K562 (cell line): ENCODE measurements around the gene ERVH48-1. TPM values are rescaled to one million over a fixed set of nuclear protein-coding genes. Genes with fewer than 3 reads are reported as not detected.

Source experiments
- ATAC-seq: fragments of 200-7000 bp; cut with Tn5 transposase; 3 replicates; pipeline ENCODE4 v1.9.1; 2020; ENCODE audit warnings: moderate library complexity
- BruUV-seq: library from RNA; stranded (reverse); fragments of 400-500 nt; replicated peaks from 2 replicates; lab custom pipeline; 2021; lab: Mats Ljungman, UMichigan
- CTCF ChIA-PET: fragments of 300-600 bp; formaldehyde crosslinking; extraction: SDS; loops from one replicate; lab custom pipeline; 2021; ENCODE audit warnings: low intra/inter-chr PET ratio; lab: Yijun Ruan, JAX
- POLR2A ChIA-PET: fragments of 300-600, 350-650 bp; sonication (Branson Sonifier 250); formaldehyde crosslinking; extraction: SDS; loops from one replicate; lab custom pipeline; 2021; ENCODE audit warnings: antibody characterized with exemption, inconsistent platforms; lab: Yijun Ruan, JAX
- DNase-seq, 4 experiments: peaks; one replicate each; pipeline versions ENCODE4 v3.0.0 to v3.0.0-alpha.2; 2011 to 2018; ENCODE audit warnings: low spot score in 3 of 4, mixed read lengths in 3 of 4; ENCODE audit errors: extremely low read depth in 1 of 4
- FAIRE-seq: peaks from 2 replicates; lab custom pipeline; 2011; peaks lifted over from hg19 to GRCh38; lab: Jason Lieb, UNC
- H2AFZ ChIP-seq: 2 replicates; pipeline ENCODE4 v1.6.0; 2011; ENCODE audit warnings: low read depth, low read length, control low read depth, inconsistent platforms
- H3K27ac ChIP-seq: fragments of 200-600 bp; 3 replicates; pipeline ENCODE4 v1.8.0; 2011; ENCODE audit warnings: low read depth, mild to moderate bottlenecking, control low read depth, inconsistent platforms, low read length, moderate library complexity, mixed read lengths; ENCODE audit errors: extremely low read depth
- H3K27me3 ChIP-seq, 2 experiments: fragments of 300-600 bp in 1 of 2; 2 replicates in 1 of 2; 3 replicates in 1 of 2; pipeline versions ENCODE4 v1.6.0 to v1.8.0; 2011; ENCODE audit warnings: inconsistent platforms in 2 of 2, low read length in 2 of 2, mild to moderate bottlenecking in 1 of 2, mixed read lengths in 1 of 2, moderate library complexity in 1 of 2; ENCODE audit not compliant: control insufficient read depth in 2 of 2, insufficient read depth in 2 of 2
- H3K36me3 ChIP-seq: fragments of 300-600 bp; 3 replicates; pipeline ENCODE4 v1.8.0; 2011; ENCODE audit warnings: mild to moderate bottlenecking, low read length, inconsistent platforms; ENCODE audit not compliant: control insufficient read depth, insufficient read depth
- H3K4me1 ChIP-seq, 2 experiments: fragments of 200-600 bp in 1 of 2; replicated peaks in 1 of 2; 2 replicates in 1 of 2; 3 replicates in 1 of 2; pipeline versions ENCODE4 v1.5.1 to v1.8.0; 2011; ENCODE audit warnings: inconsistent platforms in 2 of 2, low read length in 2 of 2, mild to moderate bottlenecking in 1 of 2, mixed read lengths in 1 of 2, moderate library complexity in 1 of 2; ENCODE audit not compliant: control insufficient read depth in 2 of 2, insufficient read depth in 2 of 2
- H3K4me2 ChIP-seq: 2 replicates; pipeline ENCODE4 v1.6.1; 2011; ENCODE audit warnings: low read length, control low read depth, inconsistent platforms, mixed read lengths; ENCODE audit not compliant: insufficient read depth
- H3K4me3 ChIP-seq: fragments of 200-600 bp; sonication (generic), shearing (Covaris generic); 2 replicates; pipeline ENCODE4 v1.5.1; 2016; ENCODE audit warnings: control low read depth, inconsistent platforms
- H3K79me2 ChIP-seq: fragments of 200-600 bp; 3 replicates; pipeline ENCODE4 v1.8.0; 2011; ENCODE audit warnings: low read length, inconsistent platforms; ENCODE audit not compliant: control insufficient read depth, insufficient read depth
- H3K9ac ChIP-seq, 2 experiments: 2 replicates each; pipeline versions ENCODE4 v1.6.0 to v1.6.1; 2011; ENCODE audit warnings: low read depth in 2 of 2, low read length in 2 of 2, control low read depth in 1 of 2, inconsistent platforms in 1 of 2, mild to moderate bottlenecking in 1 of 2, mixed read lengths in 1 of 2; ENCODE audit not compliant: insufficient read depth in 1 of 2
- H3K9me1 ChIP-seq: one replicate; pipeline ENCODE4 v1.6.0; 2011; ENCODE audit warnings: inconsistent platforms, mild to moderate bottlenecking, low read length, moderate library complexity; ENCODE audit not compliant: control insufficient read depth, insufficient read depth
- H3K9me3 ChIP-seq: replicated peaks from 2 replicates; pipeline ENCODE4 v1.5.1; 2011; ENCODE audit warnings: low read depth, low read length, inconsistent platforms; ENCODE audit not compliant: control insufficient read depth, insufficient read depth
- H4K20me1 ChIP-seq: replicated peaks from 2 replicates; pipeline ENCODE4 v1.6.1; 2011; ENCODE audit warnings: low read length, inconsistent platforms, mixed read lengths; ENCODE audit not compliant: control insufficient read depth, insufficient read depth
- GTF2E2 ChIP-seq: fragments of 200-800 bp; sonication (Bioruptor generic); IDR thresholded peaks from 2 replicates; pipeline ENCODE4 v1.6.1; 2016; ENCODE audit warnings: missing genetic modification characterization, missing compliant biosample characterization
- NCOA6 ChIP-seq: fragments of 450-650 bp; IDR thresholded peaks from 2 replicates; pipeline ENCODE4 v1.6.1; 2017; ENCODE audit warnings: mild to moderate bottlenecking
- PCBP2 ChIP-seq: fragments of 200-400 bp; formaldehyde crosslinking; IDR thresholded peaks from 2 replicates; pipeline ENCODE4 v1.6.1; 2018; ENCODE audit warnings: low read length, low read depth, mild to moderate bottlenecking, moderate library complexity; ENCODE audit not compliant: poor library complexity, severe bottlenecking
- RBM25 ChIP-seq: fragments of 200-400 bp; formaldehyde crosslinking; IDR thresholded peaks from 2 replicates; pipeline ENCODE4 v1.6.1; 2018; ENCODE audit warnings: low read length, low read depth, moderate library complexity; ENCODE audit not compliant: severe bottlenecking
- SP1 ChIP-seq: sonication (generic); formaldehyde crosslinking; IDR thresholded peaks from 2 replicates; pipeline ENCODE4 v1.8.1; 2022; ENCODE audit warnings: mild to moderate bottlenecking, missing genetic modification reagents
- ZNF121 ChIP-seq: sonication (generic); formaldehyde crosslinking; conservative IDR thresholded peaks from 2 replicates; pipeline ENCODE4 v1.8.0; 2022; ENCODE audit warnings: missing genetic modification reagents
- ZNF175 ChIP-seq: fragments of 200-800 bp; sonication (Bioruptor generic); IDR thresholded peaks from 2 replicates; pipeline ENCODE4 v1.6.1; 2016; ENCODE audit warnings: low read depth, mild to moderate bottlenecking, missing genetic modification characterization, missing compliant biosample characterization
- WGBS: fragments of 100-300 bp; shearing (Covaris generic); methylation state at CpG from one replicate; pipeline ENCODE4 v1.1.6; 2016; ENCODE audit warnings: low coverage, mixed read lengths; ENCODE audit not compliant: insufficient coverage; ENCODE audit errors: missing lambda C conversion rate; 5-methylcytosine and 5-hydroxymethylcytosine counted together
- in situ Hi-C: fragments of 300-500 bp; cut with MboI; formaldehyde crosslinking; loops from 4 replicates; pipeline ENCODE4 v1.15.0; 2018; ENCODE audit warnings: inconsistent platforms, mixed read lengths
- intact Hi-C: fragments of 100-400 bp; cut with micrococcal nuclease; formaldehyde crosslinking; loops from 2 replicates; pipeline ENCODE4 v1.14.2; 2022
- polyA plus RNA-seq, 8 experiments: library from polyadenylated mRNA; depleted of rRNA in 4 of 8; stranded (reverse) in 5 of 8; unstranded in 3 of 8; fragments of >200 nt; fragmentation: Nextera tagmentation in 2 of 8; fragmentation: Illumina TruSeq in 1 of 8; extraction: Ambion mirVana in 2 of 8; extraction: Trizol in 1 of 8; gene quantifications; 2 replicates each; pipeline versions ENCODE4 v1.2.1 to v1.2.3, GENCODE V29; 2011 to 2014; ENCODE audit warnings: inconsistent platforms in 1 of 8, missing spikeins in 1 of 8
- total RNA-seq, 7 experiments: library from RNA; depleted of rRNA in 6 of 7; stranded (reverse); fragments of >200 nt in 6 of 7; fragmentation: Illumina TruSeq in 2 of 7; extraction: Trizol in 2 of 7; gene quantifications; 2 replicates each; pipeline versions ENCODE4 v1.2.1 to v1.2.3, GENCODE V29; 2011 to 2021; ENCODE audit warnings: low replicate concordance in 1 of 7
- TF ChIP-seq, protein P1 (sequence below): fragments of 250-450 bp; sonication (Bioruptor Pico); IDR thresholded peaks from 2 replicates; pipeline ENCODE4 v1.5.0; 2021
- TF ChIP-seq, protein P2 (sequence below): fragments of 150-350 bp; IDR thresholded peaks from 2 replicates; pipeline ENCODE4 v1.6.1; 2014; ENCODE audit warnings: low read depth, mild to moderate bottlenecking, low read length, borderline replicate concordance

Gene ERVH48-1
- total and polyA plus RNA-seq, 9 of the 15 experiments (the other 6 are each of a cell fraction or from before 2014, with no cell fraction given) = 0.08 to 0.49 (median 0.16) TPM; not detected in 3

DNA sequence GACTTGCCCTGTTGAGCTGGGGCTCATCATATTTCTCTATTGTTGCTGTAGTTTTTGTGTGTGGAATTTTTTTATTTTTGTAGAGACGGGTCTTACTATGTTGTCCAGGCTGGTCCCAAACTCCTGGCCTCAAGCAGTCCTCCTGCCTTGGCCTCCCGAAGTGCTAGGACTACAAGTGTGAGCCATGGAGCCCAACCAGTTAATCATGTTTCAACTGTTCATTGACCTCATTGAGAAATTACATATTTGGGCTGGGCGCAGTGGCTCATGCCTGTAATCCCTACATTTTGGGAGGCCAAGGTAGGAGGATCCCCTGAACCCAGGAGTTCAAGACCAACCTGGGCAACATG is 39.8 kb upstream of the ERVH48-1 start:
- in situ Hi-C loops = no loop called here
- H3K9me1 ChIP-seq = no peaks in the 10 kb centered on the region

DNA sequence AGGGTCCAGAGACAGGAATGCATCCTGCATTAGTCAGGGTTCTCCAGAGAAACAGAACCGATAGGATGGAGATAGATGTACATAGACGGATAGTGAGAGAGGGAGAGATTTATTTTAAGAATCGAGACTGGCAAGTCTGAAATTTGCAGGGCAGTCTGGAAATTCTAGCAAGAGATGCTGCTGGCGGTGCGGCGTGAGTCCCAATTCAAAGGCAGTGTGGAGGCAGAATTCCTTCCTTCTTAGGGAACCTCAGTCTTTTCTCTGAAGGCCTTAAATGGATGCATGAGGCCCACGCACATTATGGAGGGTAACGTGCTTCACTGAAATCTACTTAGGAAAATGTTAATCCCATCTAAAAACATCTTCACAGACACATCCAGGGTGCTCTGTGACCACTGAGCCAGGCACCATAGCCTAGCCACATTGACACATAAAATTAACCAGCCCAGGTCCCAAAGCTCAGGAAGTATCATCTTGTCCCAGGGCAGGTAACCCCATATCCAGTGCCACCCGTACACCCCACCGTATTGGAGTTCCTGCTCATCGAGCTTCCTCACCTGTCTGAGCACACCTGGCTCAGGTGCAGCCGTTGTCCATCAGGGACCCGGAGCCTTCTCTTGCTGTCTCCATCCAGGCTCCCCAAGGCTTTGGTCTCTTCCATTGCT is 39.2 kb upstream of the ERVH48-1 start:
- no TSS peak for BruUV-seq
- ChIA-PET POLR2A (interaction anchor here (1.1 to 1.4 kb wide), 2 partner anchors 9 to 24 kb away, joined by 3 to 4 read pairs; no protein-coding TSS in a partner anchor), CTCF (no interaction called here)
- H3K4me3 ChIP-seq = no peak overlapping the region
- H3K27ac ChIP-seq = no peak overlapping the region
- H3K9ac ChIP-seq = no peak overlapping the region; a peak in 2 of 4 replicates
- intact Hi-C loops = no loop called here
- no peak overlapping the region for H3K4me2 ChIP-seq
- H3K27me3 ChIP-seq = no peaks in the 10 kb centered on the region
- DNase-seq = no peak
- 53% methylated on average over 13 of the region's 13 CpGs for WGBS
- TF ChIP-seq NCOA6 (no peak), ZNF175 (CRISPR knock-in tag) (no peak), PCBP2 (no peak), GTF2E2 (tag) (no peak)
- TF ChIP-seq, protein P1, sequence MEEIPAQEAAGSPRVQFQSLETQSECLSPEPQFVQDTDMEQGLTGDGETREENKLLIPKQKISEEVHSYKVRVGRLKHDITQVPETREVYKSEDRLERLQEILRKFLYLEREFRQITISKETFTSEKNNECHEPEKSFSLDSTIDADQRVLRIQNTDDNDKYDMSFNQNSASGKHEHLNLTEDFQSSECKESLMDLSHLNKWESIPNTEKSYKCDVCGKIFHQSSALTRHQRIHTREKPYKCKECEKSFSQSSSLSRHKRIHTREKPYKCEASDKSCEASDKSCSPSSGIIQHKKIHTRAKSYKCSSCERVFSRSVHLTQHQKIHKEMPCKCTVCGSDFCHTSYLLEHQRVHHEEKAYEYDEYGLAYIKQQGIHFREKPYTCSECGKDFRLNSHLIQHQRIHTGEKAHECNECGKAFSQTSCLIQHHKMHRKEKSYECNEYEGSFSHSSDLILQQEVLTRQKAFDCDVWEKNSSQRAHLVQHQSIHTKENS = no peak
- TF ChIP-seq, protein P2, sequence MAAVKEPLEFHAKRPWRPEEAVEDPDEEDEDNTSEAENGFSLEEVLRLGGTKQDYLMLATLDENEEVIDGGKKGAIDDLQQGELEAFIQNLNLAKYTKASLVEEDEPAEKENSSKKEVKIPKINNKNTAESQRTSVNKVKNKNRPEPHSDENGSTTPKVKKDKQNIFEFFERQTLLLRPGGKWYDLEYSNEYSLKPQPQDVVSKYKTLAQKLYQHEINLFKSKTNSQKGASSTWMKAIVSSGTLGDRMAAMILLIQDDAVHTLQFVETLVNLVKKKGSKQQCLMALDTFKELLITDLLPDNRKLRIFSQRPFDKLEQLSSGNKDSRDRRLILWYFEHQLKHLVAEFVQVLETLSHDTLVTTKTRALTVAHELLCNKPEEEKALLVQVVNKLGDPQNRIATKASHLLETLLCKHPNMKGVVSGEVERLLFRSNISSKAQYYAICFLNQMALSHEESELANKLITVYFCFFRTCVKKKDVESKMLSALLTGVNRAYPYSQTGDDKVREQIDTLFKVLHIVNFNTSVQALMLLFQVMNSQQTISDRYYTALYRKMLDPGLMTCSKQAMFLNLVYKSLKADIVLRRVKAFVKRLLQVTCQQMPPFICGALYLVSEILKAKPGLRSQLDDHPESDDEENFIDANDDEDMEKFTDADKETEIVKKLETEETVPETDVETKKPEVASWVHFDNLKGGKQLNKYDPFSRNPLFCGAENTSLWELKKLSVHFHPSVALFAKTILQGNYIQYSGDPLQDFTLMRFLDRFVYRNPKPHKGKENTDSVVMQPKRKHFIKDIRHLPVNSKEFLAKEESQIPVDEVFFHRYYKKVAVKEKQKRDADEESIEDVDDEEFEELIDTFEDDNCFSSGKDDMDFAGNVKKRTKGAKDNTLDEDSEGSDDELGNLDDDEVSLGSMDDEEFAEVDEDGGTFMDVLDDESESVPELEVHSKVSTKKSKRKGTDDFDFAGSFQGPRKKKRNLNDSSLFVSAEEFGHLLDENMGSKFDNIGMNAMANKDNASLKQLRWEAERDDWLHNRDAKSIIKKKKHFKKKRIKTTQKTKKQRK = no peak
- no peaks in the 10 kb centered on the region for H3K79me2 ChIP-seq
- H4K20me1 ChIP-seq = no peaks in the 10 kb centered on the region
- ATAC-seq = no peak
- no peaks in the 10 kb centered on the region for H3K9me3 ChIP-seq
- in situ Hi-C loops = no loop called here
- no peaks in the 10 kb centered on the region for H3K9me1 ChIP-seq
- H2AFZ ChIP-seq = no peak overlapping the region
- H3K4me1 ChIP-seq = peaks cover 6 to 13% of the 10 kb centered on the region in 2 experiments; a peak in 3 of 5 replicates
- no peaks in the 10 kb centered on the region for H3K36me3 ChIP-seq
- FAIRE-seq = no peak

More for the DNA sequence above, 39.8 kb upstream of the ERVH48-1 start:
- Histone ChIP-seq H3K27me3 (no peaks in the 10 kb centered on the region), H3K79me2 (no peaks in the 10 kb centered on the region), H3K36me3 (no peaks in the 10 kb centered on the region), H3K27ac (no peak overlapping the region), H2AFZ (no peak overlapping the region), H3K4me1 (peaks cover 6 to 13% of the 10 kb centered on the region in 2 experiments; a peak in 3 of 5 replicates), H3K9me3 (no peaks in the 10 kb centered on the region), H3K4me2 (no peak overlapping the region), H4K20me1 (no peaks in the 10 kb centered on the region), H3K4me3 (no peak overlapping the region), H3K9ac (no peak overlapping the region)
- no TSS peak for BruUV-seq
- TF ChIP-seq SP1 (no peak), ZNF121 (CRISPR knock-in tag) (peak; percentile 82), RBM25 (peak; percentile 14)
- CTCF ChIA-PET = no interaction called here
- whole genome bisulfite sequencing = 66% methylated on average over 3 of the region's 3 CpGs
- POLR2A ChIA-PET = interaction anchor here (1.1 to 1.4 kb wide), 2 partner anchors 9 to 25 kb away, joined by 3 to 4 read pairs; no protein-coding TSS in a partner anchor
- no peak for FAIRE-seq
- no peak for ATAC-seq
- intact Hi-C loops = no loop called here
- no peak for DNase-seq
